Liver (tissue), 3 donors: ENCODE results near the gene SGPL1.

Experiments used
- GABPA ChIP-seq, 2 donors: IDR thresholded peaks in 1 of 2; conservative IDR thresholded peaks in 1 of 2; 2 replicates each; pipeline ENCODE4 v1.6.1; 2016; ENCODE audit warnings: antibody characterized with exemption in 2 of 2, mild to moderate bottlenecking in 1 of 2, moderate library complexity in 1 of 2
- MAX ChIP-seq: IDR thresholded peaks from 2 replicates; pipeline ENCODE4 v1.6.1; 2016; ENCODE audit warnings: antibody characterized with exemption
- RXRA ChIP-seq, 2 donors: IDR thresholded peaks; 2 replicates each; pipeline ENCODE4 v1.6.1; 2017 to 2018; ENCODE audit warnings: antibody characterized with exemption in 2 of 2, mild to moderate bottlenecking in 1 of 2
- TF ChIP-seq, protein P1 (sequence below): fragments of 150-350 bp; IDR thresholded peaks from 2 replicates; pipeline ENCODE4 v1.5.1; 2017; ENCODE audit warnings: improper control_type of control experiment, low read depth, low read length; ENCODE audit not compliant: missing input control
- donor health status: healthy.
- donor health status: healthy.

DNA sequence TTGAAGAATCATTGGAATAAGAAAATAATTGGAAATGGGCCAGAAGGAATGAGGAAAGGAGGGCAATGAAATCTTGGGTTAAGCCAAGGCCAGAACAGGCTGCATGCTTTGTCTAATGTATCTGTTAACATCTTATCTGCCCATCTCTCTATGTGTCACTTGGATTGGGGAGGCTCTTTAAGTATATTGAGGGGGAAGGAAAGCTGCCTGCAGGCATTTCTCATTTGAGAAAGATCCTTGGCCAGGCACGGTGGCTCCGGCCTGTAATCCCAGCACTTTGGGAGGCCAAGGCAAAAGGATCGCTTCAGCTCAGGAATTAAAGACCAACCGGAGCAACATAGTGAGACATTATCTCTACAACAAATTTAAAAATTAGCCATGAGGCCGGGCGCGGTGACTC, 58.3 kb downstream of the SGPL1 start:
- no peak for TF ChIP-seq GABPA (IDR thresholded peaks at IDR 0.05 in 1 of 2, conservative IDR thresholded peaks at IDR 0.05 in 1 of 2)
- TF ChIP-seq, protein P1, sequence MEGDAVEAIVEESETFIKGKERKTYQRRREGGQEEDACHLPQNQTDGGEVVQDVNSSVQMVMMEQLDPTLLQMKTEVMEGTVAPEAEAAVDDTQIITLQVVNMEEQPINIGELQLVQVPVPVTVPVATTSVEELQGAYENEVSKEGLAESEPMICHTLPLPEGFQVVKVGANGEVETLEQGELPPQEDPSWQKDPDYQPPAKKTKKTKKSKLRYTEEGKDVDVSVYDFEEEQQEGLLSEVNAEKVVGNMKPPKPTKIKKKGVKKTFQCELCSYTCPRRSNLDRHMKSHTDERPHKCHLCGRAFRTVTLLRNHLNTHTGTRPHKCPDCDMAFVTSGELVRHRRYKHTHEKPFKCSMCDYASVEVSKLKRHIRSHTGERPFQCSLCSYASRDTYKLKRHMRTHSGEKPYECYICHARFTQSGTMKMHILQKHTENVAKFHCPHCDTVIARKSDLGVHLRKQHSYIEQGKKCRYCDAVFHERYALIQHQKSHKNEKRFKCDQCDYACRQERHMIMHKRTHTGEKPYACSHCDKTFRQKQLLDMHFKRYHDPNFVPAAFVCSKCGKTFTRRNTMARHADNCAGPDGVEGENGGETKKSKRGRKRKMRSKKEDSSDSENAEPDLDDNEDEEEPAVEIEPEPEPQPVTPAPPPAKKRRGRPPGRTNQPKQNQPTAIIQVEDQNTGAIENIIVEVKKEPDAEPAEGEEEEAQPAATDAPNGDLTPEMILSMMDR = no peak
- no peak for TF ChIP-seq MAX
- no peak for TF ChIP-seq RXRA (IDR thresholded peaks at IDR 0.05)
